Measurements from ENCODE around the gene FOXA2.
"Not testable (repeated sequence)": the region's sequence is repeated elsewhere in the genome, so short reads cannot be mapped to it uniquely, and the experiment has no call there.

The FOXA2 gene

GRCh38 chr20:22604815-22605214 lies 20.4 kb upstream of the FOXA2 start:
- no peak for TF ChIP-seq CTCF (IDR thresholded peaks at IDR 0.05; ENCODE audit: extremely low read depth, missing control alignments)

GRCh38 chr20:22601361-22602141 lies 17.2 kb upstream of the FOXA2 start:
- no peak for DNase-seq (ENCODE audit: low spot score)
- TF ChIP-seq CTCF (IDR thresholded peaks at IDR 0.05; ENCODE audit: extremely low read depth, missing control alignments) = no peak

More at GRCh38 chr20:22604815-22605214, 20.4 kb upstream of the FOXA2 start:
- no peak for DNase-seq (ENCODE audit: low spot score)

DNA sequence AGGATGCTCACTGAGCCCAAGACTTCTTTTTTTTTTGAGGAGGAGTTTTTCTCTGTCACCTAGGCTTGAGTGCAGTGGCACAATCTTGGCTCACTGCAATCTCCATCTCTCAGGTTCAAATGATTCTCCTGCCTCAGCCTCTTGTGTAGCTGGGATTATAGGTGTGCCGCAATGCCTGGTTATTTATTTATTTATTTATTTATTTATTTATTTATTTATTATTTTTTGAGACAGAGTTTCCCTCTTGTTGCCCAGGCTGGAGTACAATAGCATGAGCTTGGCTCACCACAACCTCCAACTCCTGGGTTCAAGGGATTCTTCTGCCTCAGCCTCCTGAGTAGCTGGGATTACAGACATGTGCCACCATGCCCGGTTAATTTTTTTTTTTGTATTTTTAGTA lies 14.9 kb upstream of the FOXA2 start:
- DNase-seq (ENCODE audit: low spot score) = not testable (repeated sequence)

DNA sequence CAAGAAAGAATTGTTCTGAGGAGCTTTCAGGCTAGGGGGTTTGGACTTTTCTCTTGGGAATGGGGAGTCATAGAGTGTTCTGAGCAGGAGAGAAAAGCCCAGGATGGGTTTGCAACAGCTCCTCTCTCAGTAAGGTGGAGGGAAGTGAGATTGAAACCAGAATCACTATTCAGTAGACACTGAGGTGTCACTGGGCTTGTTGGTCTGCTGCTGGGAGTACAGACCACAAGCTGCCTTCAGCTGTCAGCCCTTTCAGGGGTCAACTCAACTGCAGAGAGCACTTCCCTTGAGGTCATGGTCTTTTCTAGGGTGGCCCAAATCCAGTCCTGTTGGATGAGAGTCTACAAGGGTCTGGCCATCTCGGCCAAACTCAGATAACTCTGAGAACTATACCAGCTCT lies 12.9 kb upstream of the FOXA2 start:
- TF ChIP-seq CTCF (IDR thresholded peaks at IDR 0.05; ENCODE audit: extremely low read depth, missing control alignments) = no peak
- no peak for DNase-seq (ENCODE audit: low spot score)

- no peak for TF ChIP-seq CTCF (IDR thresholded peaks at IDR 0.05; ENCODE audit: extremely low read depth, missing control alignments)
- no peak for DNase-seq (ENCODE audit: low spot score)
Measured at GRCh38 chr20:22590662-22591061, 6.3 kb upstream of the FOXA2 start.

- peak; percentile 74 for DNase-seq (ENCODE audit: low spot score)
Measured at GRCh38 chr20:22586645-22587310, 2.4 kb upstream of the FOXA2 start.

DNA sequence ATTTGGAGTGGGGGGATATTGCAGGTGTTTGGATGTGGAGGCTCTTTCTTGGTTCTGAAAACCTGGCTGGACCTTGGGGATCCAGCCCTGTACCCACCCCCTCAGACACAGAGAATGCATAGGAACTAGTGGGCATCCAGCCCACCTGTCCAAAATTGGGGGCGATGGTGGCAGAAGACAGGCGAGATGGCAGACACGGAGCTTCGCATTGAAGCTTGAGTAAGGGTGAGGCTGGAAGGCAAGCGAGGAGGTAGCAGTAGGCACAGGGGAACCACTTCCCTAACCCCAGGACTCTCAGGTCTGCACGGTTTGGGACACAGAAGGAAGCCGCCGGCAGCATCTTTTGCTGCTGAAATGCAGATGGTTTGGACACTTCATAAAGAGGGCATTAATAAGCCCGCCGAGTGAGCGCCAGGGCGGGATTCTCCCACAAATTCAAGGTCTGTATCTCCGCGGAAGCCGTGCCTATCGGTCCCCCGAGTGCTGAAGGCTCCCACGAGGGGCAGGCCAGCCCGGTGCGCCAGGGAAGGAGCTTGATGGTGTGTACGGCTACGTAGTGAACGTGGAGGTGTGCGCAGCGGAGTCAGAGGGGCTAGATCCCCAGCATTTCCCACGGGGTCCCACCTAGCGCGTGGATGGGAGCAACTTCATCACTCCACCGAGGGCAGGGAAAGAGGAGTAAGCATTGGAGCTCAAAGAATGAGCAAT lies 1.6 kb upstream of the FOXA2 start:
- no peak for DNase-seq (ENCODE audit: low spot score)
- no peak for TF ChIP-seq CTCF (IDR thresholded peaks at IDR 0.05; ENCODE audit: extremely low read depth, missing control alignments)

More at GRCh38 chr20:22586645-22587310, 2.4 kb upstream of the FOXA2 start:
- TF ChIP-seq CTCF (IDR thresholded peaks at IDR 0.05; ENCODE audit: extremely low read depth, missing control alignments) = peak; percentile 64
